A673 (cell line): ENCODE measurements around the gene C1orf167. TPM values are rescaled to one million over a fixed set of nuclear protein-coding genes. Genes with fewer than 3 reads are reported as not detected.

Source experiments
- BruUV-seq: library from RNA; stranded (reverse); fragments of 400-500 nt; replicated peaks from 2 replicates; lab custom pipeline; 2021; lab: Mats Ljungman, UMichigan
- CTCF ChIA-PET: fragments of 300-600 bp; sonication (Branson Sonifier 250); formaldehyde crosslinking; loops from one replicate; lab custom pipeline; 2022; ENCODE audit warnings: antibody characterized with exemption; lab: Charles Lee
- POLR2A ChIA-PET: fragments of 300-600 bp; sonication (Branson Sonifier 250); formaldehyde crosslinking; loops from one replicate; lab custom pipeline; 2022; ENCODE audit warnings: antibody characterized with exemption; ENCODE audit not compliant: low non-redundant PET; lab: Charles Lee
- DNase-seq: peaks from one replicate; pipeline ENCODE4 v3.0.0-alpha.2; 2015; ENCODE audit warnings: low spot score
- H3K27ac ChIP-seq: fragments of 200-600 bp; sonication (generic); 2 replicates; pipeline ENCODE4 v1.5.1; 2016; ENCODE audit warnings: mixed run types, low read depth, mild to moderate bottlenecking, mixed read lengths, antibody characterized with exemption, low read length; ENCODE audit not compliant: poor library complexity, severe bottlenecking
- H3K27me3 ChIP-seq: fragments of 200-600 bp; sonication (generic); replicated peaks from 2 replicates; pipeline ENCODE4 v1.6.1; 2017; ENCODE audit warnings: mixed run types, low read depth, mild to moderate bottlenecking, mixed read lengths, antibody characterized with exemption, low read length; ENCODE audit not compliant: insufficient read depth, poor library complexity
- H3K36me3 ChIP-seq: fragments of 200-600 bp; sonication (generic); 2 replicates; pipeline ENCODE4 v1.6.1; 2016; ENCODE audit warnings: mixed run types, mild to moderate bottlenecking, mixed read lengths, antibody characterized with exemption, low read length; ENCODE audit not compliant: insufficient read depth, poor library complexity, severe bottlenecking
- H3K4me1 ChIP-seq: fragments of 200-600 bp; sonication (generic); 2 replicates; pipeline ENCODE4 v1.6.1; 2017; ENCODE audit warnings: mixed run types, mild to moderate bottlenecking, mixed read lengths, antibody characterized with exemption, low read length; ENCODE audit not compliant: insufficient read depth, poor library complexity, severe bottlenecking
- H3K4me3 ChIP-seq: fragments of 200-600 bp; sonication (generic); 2 replicates; pipeline ENCODE4 v1.5.1; 2016; ENCODE audit warnings: low read depth, mixed run types, mild to moderate bottlenecking, mixed read lengths, low read length; ENCODE audit not compliant: poor library complexity, severe bottlenecking
- H3K9me3 ChIP-seq: fragments of 200-600 bp; sonication (generic); 2 replicates; pipeline ENCODE4 v1.6.1; 2016; ENCODE audit warnings: mixed run types, low read depth, mild to moderate bottlenecking, mixed read lengths, antibody characterized with exemption, low read length; ENCODE audit not compliant: poor library complexity, severe bottlenecking
- EZH2 ChIP-seq: fragments of 200-600 bp; sonication (generic); IDR thresholded peaks from 2 replicates; pipeline ENCODE4 v1.6.1; 2017; ENCODE audit warnings: borderline replicate concordance, low read depth, mild to moderate bottlenecking, mixed read lengths, antibody characterized with exemption, low read length; ENCODE audit not compliant: poor library complexity, severe bottlenecking
- intact Hi-C: fragments of 100-400 bp; cut with micrococcal nuclease; formaldehyde crosslinking; loops from one replicate; pipeline ENCODE4 v1.10.0; 2022; ENCODE audit not compliant: unreplicated experiment
- total RNA-seq: library from RNA; stranded (reverse); gene quantifications from 2 replicates; pipeline ENCODE4 v1.2.3, GENCODE V29; 2021
- TF ChIP-seq, protein P1 (sequence below): fragments of 300-800, 200-600 bp; sonication (generic); conservative IDR thresholded peaks from 2 replicates; pipeline ENCODE4 v1.5.1; 2017; ENCODE audit warnings: low read depth, mild to moderate bottlenecking, antibody characterized with exemption, low read length, moderate library complexity, mixed read lengths

Gene C1orf167
- total RNA-seq, 1 experiment from 2014 or later, result not detected

- TF ChIP-seq, protein P1, sequence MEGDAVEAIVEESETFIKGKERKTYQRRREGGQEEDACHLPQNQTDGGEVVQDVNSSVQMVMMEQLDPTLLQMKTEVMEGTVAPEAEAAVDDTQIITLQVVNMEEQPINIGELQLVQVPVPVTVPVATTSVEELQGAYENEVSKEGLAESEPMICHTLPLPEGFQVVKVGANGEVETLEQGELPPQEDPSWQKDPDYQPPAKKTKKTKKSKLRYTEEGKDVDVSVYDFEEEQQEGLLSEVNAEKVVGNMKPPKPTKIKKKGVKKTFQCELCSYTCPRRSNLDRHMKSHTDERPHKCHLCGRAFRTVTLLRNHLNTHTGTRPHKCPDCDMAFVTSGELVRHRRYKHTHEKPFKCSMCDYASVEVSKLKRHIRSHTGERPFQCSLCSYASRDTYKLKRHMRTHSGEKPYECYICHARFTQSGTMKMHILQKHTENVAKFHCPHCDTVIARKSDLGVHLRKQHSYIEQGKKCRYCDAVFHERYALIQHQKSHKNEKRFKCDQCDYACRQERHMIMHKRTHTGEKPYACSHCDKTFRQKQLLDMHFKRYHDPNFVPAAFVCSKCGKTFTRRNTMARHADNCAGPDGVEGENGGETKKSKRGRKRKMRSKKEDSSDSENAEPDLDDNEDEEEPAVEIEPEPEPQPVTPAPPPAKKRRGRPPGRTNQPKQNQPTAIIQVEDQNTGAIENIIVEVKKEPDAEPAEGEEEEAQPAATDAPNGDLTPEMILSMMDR, result no peak
- no peak for TF ChIP-seq EZH2
- Histone ChIP-seq H3K9me3 (no peaks in the 10 kb centered on the region), H3K4me3 (no peak overlapping the region), H3K36me3 (no peaks in the 10 kb centered on the region), H3K4me1 (no peaks in the 10 kb centered on the region), H3K27me3 (no peaks in the 10 kb centered on the region), H3K27ac (no peak overlapping the region)
- intact Hi-C loops, result no loop called here
- no TSS peak for BruUV-seq
- no peak for DNase-seq
- POLR2A ChIA-PET, result no interaction called here
- CTCF ChIA-PET, result no interaction called here
These were observed 10.5 kb downstream of the C1orf167 start for GRCh38 chr1:11772458-11772857.

GRCh38 chr1:11774753-11775152 is 12.8 kb downstream of the C1orf167 start:
- no TSS peak for BruUV-seq
- POLR2A ChIA-PET, result no interaction called here
- CTCF ChIA-PET, result no interaction called here

GRCh38 chr1:11777658-11778322 is 15.8 kb downstream of the C1orf167 start:
- DNase-seq, result no peak
- no peak overlapping the region for H3K4me3 ChIP-seq
- no peak overlapping the region for H3K27ac ChIP-seq
- BruUV-seq, result no TSS peak
- no peaks in the 10 kb centered on the region for H3K27me3 ChIP-seq
- intact Hi-C loops, result no loop called here
- H3K4me1 ChIP-seq, result no peaks in the 10 kb centered on the region
- TF ChIP-seq, protein P1, result no peak
- TF ChIP-seq EZH2, result no peak
- H3K36me3 ChIP-seq, result no peaks in the 10 kb centered on the region
- no peaks in the 10 kb centered on the region for H3K9me3 ChIP-seq
- ChIA-PET CTCF (interaction anchor here (0.6 kb wide), 1 partner anchor 87 kb away, joined by 5 read pairs; no protein-coding TSS in a partner anchor), POLR2A (no interaction called here)

More at GRCh38 chr1:11774753-11775152, 12.8 kb downstream of the C1orf167 start:
- H3K27ac ChIP-seq, result no peak overlapping the region
- intact Hi-C loops, result no loop called here
- H3K9me3 ChIP-seq, result no peaks in the 10 kb centered on the region
- TF ChIP-seq, protein P1, result no peak
- no peak for TF ChIP-seq EZH2
- H3K27me3 ChIP-seq, result no peaks in the 10 kb centered on the region
- H3K36me3 ChIP-seq, result no peaks in the 10 kb centered on the region
- H3K4me3 ChIP-seq, result no peak overlapping the region
- DNase-seq, result no peak
- no peaks in the 10 kb centered on the region for H3K4me1 ChIP-seq
